ENCODE data around the gene RPL6.

GRCh38 chr12:112368856-112369255 lies 40.5 kb downstream of the RPL6 start:
- TF ChIP-seq NFE2L1 (tag; IDR thresholded peaks at IDR 0.05; ENCODE audit: borderline replicate concordance, low read depth) (no peak), PKNOX1 (IDR thresholded peaks at IDR 0.05) (no peak)
- TF ChIP-seq, protein P1, sequence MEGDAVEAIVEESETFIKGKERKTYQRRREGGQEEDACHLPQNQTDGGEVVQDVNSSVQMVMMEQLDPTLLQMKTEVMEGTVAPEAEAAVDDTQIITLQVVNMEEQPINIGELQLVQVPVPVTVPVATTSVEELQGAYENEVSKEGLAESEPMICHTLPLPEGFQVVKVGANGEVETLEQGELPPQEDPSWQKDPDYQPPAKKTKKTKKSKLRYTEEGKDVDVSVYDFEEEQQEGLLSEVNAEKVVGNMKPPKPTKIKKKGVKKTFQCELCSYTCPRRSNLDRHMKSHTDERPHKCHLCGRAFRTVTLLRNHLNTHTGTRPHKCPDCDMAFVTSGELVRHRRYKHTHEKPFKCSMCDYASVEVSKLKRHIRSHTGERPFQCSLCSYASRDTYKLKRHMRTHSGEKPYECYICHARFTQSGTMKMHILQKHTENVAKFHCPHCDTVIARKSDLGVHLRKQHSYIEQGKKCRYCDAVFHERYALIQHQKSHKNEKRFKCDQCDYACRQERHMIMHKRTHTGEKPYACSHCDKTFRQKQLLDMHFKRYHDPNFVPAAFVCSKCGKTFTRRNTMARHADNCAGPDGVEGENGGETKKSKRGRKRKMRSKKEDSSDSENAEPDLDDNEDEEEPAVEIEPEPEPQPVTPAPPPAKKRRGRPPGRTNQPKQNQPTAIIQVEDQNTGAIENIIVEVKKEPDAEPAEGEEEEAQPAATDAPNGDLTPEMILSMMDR (IDR thresholded peaks at IDR 0.05 in 2 of 3, conservative IDR thresholded peaks at IDR 0.05 in 1 of 3; ENCODE audit: insufficient read depth in 2 of 3, low read depth in 1 of 3, low read length in 3 of 3), result no peak

Data from K562 (cell line).